ENCODE data around the gene RALGDS.

The RALGDS gene

GRCh38 chr9:133118568-133118967 lies 2.5 kb downstream of the RALGDS start:
- no peak for DNase-seq

GRCh38 chr9:133118179-133118520 lies 2.9 kb downstream of the RALGDS start:
- no peak for DNase-seq

GRCh38 chr9:133117271-133118178 lies 3.5 kb downstream of the RALGDS start:
- no peak for DNase-seq

- DNase-seq: no peak
These were observed 4.5 kb downstream of the RALGDS start for GRCh38 chr9:133116346-133117231.

GRCh38 chr9:133115604-133116345 lies 5.3 kb downstream of the RALGDS start:
- DNase-seq: peak; percentile 53

GRCh38 chr9:133114886-133115603 lies 6.0 kb downstream of the RALGDS start:
- no peak for DNase-seq

GRCh38 chr9:133113949-133114885 lies 6.8 kb downstream of the RALGDS start:
- DNase-seq: no peak

- DNase-seq: no peak
These were observed 7.7 kb downstream of the RALGDS start for GRCh38 chr9:133113163-133113948.

- DNase-seq: no peak
These were observed 8.4 kb downstream of the RALGDS start for GRCh38 chr9:133112663-133113026.

- DNase-seq: no peak
These were observed 9.0 kb downstream of the RALGDS start for GRCh38 chr9:133111808-133112662.

- no peak for DNase-seq
These were observed 10.9 kb downstream of the RALGDS start for GRCh38 chr9:133109931-133110650.

GRCh38 chr9:133108794-133109641 lies 12.0 kb downstream of the RALGDS start:
- DNase-seq: no peak

GRCh38 chr9:133107961-133108793 lies 12.9 kb downstream of the RALGDS start:
- DNase-seq: no peak

GRCh38 chr9:133107245-133107722 lies 13.8 kb downstream of the RALGDS start:
- DNase-seq: no peak

- DNase-seq: no peak
These were observed 14.4 kb downstream of the RALGDS start for GRCh38 chr9:133106511-133107244.

- DNase-seq: no peak
These were observed 15.6 kb downstream of the RALGDS start for GRCh38 chr9:133105461-133105770.

Data from fibroblast of skin of scalp (primary cell).